Bone marrow (tissue), 2 donors: ENCODE measurements around the gene GRIK5.

Experiments
- DNase-seq, 2 donors: peaks; one replicate each; lab custom pipeline; 2025; lab: John Stamatoyannopoulos, UW

The GRIK5 gene

DNA sequence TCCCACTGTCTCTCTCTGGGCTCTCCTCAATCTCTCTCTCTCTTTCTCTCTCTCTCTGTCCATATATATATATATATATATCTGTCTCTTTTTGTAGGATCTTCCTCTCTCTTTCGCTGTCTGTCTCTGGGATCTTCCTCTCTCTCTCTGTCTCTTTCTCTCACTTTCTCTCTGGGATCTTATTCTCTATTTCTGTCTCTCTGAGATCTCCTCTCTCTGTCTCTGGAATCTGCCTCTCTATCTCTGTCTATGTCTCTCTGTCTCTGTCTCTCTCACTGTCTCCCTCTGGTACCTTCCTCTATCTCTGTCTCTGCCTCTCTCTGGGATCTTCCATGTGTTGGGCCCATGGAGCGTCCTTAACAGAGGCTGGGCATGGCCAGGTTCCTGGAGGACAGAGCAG is 79.4 kb downstream of the GRIK5 start:
- no peak for DNase-seq

DNA sequence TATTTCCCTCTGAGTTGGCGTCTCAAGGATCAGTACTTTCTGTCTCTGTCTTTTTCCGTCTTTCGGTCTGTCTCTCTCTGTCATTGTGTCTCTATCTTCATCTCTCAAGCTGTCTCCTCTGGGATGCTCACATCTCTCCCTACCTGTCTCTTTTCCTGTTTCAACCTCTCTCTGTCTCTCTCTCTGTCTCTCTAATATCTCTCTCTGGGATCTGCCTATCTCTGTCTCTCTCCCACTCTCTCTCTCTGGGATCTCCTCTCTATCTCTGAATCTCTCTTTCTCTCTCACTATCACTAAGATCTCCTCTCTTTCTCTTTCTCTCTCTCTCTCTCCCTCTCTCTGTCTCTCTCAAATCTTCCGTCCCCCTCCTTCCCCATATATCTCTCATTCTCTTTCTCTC is 80.0 kb downstream of the GRIK5 start:
- no peak for DNase-seq

DNA sequence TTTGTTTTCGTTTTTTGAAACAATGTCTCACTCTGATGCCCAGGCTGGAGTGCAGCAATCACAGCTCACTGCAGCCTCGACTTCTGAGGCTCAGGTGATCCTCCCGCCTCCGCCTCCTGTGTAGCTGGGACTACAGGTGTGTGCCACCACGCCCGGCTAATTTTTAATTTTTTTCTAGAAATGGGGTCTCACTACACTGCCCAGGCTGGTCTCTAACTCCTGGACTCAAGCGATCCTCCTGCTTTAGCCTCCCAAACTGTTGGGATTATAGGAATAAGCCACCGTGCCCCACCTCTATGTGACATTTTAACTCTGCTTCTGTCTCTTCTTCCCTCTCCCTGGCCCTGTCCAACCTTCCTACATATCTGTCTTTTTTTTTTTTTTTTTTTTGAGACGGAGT is 81.1 kb downstream of the GRIK5 start:
- no peak for DNase-seq

DNA sequence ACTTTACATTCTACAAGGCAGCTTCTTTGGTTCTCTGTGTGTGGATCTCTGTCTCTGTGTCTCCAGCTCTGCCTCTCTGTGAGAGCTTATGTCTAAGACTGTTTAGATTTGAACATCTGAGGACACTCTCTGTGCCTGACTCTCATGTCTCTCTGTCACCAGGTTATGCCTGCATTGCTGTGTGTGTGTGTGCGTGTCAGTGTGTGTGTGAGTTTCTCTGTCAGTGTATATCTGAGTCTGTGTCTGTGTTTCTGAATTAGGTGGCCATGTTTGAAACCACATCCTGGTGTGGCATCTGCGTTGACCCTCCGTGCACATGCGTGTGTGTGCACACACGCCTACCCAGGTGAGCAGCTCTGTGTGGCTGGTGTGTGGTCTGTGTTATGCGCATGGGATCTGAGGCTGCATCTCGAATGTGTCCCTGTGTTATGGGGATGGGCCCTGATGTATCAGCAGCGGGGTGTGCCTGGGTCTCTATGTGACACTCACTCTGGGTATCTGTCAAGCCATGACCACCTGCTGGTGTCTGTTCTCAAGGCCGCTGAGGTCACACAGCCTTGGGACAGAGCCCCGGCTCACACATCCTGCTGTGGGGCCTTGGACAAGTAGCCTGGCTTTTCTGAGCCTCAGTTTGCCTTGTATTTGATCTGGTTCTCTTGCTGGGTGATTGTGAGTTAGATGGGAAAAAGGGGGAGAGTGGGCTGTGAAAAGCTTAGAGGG is 82.7 kb downstream of the GRIK5 start:
- DNase-seq, result no peak

DNA sequence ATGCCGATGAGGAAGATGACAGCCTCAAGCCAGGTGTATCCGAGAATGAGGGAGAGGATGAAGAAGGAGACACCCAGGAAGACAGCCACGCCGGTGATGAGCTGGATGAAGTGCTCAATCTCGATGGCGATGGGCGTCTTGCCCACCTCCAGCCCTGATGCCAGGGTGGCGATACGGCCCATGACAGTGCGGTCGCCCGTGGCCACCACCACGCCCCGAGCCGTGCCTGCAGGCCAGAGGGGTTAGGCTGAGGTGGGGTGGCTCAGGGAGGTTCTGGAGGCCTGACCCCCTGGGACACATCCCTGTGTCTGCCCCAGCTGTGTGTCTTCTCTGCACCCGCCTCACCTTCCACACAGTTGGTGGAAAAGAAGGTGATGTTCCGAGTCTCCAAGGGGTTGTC is 85.0 kb downstream of the GRIK5 start:
- DNase-seq, result no peak

DNA sequence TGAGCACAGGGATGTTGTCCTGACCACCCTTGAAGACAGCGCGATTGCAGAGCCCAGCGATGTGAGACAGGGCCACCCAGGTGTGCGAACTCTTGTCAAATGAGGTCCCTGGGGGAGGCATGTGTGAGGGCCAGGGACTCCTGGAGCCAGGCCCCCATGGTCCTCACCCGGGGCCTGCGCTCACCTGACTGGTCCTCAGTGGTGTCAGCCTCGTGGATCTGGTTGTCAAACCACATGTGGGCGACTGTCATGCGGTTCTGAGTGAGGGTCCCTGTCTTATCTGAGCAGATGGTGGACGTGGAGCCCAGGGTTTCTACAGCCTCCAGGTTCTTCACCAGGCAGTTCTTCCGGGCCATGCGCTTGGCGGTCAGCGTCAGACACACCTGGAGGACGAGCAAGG is 88.3 kb downstream of the GRIK5 start:
- no peak for DNase-seq

DNA sequence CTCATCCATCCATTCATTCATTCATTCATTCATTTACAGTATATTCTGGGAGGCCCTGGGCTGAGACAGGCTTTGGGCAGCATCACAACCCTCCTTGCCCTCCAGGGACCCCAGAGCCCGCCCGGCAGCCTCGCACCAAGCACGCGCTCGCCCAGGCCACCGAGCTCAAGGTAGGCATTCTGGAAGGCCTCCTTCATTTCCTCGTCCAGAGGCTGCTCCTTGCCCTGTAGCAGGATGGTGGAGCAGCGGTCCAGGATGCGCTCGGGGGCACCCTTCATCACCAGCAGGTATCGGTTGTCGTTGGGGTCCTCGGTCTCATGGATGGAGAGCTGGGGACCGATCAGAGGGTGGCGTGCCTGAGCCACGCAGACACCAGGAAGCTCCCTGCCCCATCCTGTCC is 91.5 kb downstream of the GRIK5 start:
- no peak for DNase-seq

DNA sequence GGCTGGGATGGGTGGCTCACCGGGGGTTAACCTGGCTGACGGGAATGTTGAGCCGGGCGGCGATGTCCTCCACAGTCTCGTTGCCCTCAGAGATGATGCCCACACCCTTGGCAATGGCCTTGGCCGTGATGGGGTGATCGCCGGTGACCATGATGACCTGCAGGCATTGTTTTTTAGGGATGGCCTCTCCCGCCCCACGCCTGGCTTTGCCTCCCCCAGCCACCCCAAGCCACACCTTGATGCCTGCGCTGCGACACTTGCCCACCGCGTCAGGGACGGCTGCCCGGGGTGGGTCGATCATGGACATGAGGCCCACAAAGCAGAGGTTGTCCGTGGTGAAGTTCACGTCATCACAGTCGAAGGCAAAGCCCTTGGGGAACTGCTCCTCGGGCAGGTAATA is 92.1 kb downstream of the GRIK5 start:
- no peak for DNase-seq

DNA sequence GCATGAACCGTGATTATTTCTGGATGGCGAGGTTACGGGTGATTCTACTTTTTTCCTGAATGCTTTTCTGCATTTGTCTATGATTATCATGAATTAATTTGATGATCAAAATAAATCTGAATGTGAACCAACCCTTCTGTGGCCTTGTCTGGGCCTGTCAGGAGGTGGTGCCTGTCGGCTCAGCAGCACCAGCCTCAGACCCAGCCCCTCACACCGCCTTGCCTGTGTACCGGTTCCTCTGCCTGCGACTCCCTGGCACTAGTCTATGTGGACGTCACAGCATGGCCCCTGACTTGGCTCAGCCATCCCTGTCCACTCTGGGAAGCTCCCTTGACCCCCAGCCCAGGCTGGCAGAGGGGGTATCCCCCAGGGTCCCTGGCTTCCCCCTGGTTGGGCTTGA is 95.4 kb downstream of the GRIK5 start:
- no peak for DNase-seq

DNA sequence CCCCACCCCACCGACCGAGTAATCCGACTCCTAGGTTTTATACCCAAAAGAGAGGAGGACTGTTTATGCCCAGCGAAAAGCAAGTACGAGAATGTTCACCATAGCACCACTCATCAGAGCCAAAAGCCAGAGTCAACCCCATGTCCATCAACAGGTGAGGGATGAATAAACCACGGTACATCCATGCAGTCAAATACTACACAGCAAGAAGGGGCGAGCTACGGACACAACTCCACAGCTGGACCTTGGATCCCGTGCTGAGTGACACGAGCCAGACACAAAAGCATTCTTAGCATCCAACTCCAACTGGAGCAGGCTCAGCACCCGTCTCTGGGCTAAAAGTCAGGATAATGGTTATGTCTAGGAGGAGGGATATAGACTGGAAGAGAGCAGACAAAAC is 98.6 kb downstream of the GRIK5 start:
- DNase-seq, result no peak

DNA sequence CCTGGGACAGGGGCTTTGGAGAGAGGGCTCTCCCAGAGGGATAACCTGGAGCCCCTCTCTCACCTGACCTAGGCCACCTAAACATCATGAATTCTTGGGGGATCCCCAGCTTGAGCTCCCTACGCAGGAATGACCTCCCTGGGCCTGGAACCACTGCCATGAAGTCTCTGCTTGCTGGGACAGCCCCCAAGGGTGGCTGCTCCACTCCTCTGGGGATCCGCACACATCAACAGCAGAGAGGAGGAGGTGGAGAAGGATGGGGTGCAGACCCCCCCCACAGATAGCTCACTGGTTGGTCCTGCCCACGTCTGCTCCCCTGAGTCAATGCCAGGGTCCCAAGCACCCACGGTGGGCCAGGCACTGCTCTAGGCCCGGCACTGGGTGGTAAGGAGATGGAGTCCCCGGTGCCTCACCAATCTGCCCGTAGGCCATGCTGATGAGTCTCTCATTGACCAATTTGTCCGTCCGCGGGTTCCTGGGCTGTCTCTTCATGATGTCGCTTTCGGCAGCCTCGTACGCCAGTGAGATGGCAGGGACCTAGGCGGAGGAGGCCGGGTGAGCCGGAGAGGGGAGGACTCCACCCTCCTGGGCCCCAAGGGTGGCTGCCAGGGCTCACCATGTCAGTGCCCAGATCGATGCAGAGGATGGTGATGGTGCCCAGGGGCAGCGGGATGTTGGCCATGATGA is 100.1 kb downstream of the GRIK5 start:
- no peak for DNase-seq

DNA sequence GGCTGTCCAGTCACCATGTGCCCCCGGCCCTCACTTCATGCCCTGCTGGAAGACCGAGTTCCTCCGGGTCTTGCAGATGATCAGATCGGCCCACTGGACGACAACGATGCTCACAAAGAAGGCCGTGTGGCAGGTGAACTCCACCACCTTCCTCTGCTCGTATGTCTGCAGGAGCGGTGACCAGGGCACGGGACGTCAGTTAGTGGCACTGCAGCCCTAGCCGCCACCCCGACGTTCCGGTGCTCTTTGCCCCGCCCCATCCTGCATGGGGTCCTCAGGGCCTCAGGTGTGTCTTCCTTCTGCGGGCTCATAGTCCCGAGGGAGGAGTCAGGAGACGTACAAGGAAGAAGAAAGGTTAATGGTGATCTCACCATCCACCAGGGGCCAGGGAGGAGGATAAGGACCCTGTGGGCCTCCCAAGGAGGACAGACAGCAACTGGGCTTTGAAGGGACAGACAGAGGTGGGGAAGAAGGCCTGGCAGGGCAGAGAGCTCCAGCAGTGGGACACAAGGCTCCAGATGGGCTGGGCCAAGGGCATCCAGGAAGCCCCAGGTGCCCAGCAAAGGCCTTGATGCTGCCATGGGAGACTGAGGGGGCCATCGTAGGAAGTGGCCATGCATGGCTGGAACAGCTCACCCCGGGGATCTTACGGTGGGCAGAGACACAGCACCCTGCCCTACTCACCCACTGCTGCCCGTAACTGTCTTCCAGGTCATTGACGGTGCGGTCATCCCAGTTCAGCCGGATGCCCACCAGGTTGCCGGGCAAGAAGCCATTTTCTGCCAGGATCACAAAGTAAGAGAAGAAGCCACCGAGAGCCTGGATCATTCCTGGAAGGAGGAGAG is 101.0 kb downstream of the GRIK5 start:
- no peak for DNase-seq

DNA sequence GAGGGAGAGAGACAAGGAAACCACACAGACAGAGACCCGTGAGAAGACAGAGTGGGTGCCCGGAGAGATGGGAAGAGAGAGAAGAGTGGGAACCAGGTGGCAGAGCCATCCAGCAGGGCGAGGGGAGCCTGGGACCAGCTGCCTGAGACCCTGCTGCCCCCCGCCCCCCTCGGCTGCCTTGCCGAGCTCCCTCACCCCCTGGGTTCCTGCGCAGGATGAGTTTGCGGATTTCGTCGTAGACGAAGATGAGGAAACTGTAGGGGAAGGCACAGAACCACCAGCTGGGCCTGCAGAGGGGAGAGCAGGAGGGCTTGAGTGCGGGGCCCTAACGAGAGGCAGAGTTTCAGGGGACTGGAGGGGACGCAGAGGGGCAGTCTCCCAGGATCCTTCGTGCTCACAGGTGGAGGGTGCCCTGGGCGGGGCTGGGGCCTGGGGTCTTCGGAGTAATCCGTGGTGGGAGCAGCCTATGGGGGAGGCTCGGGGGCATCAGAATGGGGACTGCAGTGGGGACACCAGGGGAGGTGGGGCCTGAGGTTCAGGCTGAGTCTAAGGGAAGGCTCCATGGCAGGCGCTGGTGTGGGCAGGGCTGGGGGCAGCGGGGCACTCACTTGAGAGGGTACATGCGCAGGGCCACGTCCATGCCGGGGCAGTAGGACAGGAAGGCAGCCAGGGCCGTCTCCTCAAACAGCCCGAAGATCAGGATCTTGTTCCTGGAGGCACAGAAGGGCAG is 102.8 kb downstream of the GRIK5 start:
- peak; percentile 11 to 66 for DNase-seq

DNA sequence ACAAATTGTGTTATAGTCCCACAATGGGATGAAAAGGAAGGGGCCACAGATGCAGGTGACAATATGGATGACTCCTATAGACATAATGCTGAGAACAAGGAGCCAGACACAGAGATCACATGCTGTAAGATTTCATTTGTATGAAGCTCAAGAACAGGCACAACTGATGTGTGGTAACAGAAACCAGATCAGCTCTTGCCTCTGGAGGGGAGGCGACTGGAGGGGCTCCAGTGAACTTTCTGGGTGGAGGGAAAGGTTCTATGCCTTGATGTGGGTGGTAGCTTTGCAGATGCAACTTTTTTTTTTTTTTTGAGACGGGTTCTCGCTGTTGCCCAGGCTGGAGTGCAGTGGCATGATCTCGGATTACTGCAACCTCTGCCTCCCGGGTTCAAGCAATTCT is 104.9 kb downstream of the GRIK5 start:
- no peak for DNase-seq

DNA sequence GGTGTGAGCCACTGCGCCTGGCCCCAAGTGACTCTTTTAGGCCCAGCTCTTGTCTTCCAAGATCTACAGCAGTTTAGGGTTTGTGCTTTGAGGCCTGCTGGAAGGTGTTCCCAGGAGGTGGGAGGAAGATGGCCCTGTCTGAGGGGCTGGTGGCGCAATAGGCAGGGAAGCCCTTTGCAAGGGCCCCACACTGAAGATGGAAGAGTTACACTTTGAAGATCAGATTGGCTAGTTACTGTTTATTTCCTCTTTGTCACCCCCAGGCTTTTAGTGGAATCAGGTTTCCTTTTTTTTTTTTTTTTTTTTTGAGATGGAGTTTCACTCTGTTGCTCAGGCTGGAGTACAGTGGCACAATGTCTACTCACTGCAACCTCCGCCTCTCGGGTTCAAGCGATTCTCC is 109.0 kb downstream of the GRIK5 start:
- peak in 1 of 2 donors; percentile 36 for DNase-seq

DNA sequence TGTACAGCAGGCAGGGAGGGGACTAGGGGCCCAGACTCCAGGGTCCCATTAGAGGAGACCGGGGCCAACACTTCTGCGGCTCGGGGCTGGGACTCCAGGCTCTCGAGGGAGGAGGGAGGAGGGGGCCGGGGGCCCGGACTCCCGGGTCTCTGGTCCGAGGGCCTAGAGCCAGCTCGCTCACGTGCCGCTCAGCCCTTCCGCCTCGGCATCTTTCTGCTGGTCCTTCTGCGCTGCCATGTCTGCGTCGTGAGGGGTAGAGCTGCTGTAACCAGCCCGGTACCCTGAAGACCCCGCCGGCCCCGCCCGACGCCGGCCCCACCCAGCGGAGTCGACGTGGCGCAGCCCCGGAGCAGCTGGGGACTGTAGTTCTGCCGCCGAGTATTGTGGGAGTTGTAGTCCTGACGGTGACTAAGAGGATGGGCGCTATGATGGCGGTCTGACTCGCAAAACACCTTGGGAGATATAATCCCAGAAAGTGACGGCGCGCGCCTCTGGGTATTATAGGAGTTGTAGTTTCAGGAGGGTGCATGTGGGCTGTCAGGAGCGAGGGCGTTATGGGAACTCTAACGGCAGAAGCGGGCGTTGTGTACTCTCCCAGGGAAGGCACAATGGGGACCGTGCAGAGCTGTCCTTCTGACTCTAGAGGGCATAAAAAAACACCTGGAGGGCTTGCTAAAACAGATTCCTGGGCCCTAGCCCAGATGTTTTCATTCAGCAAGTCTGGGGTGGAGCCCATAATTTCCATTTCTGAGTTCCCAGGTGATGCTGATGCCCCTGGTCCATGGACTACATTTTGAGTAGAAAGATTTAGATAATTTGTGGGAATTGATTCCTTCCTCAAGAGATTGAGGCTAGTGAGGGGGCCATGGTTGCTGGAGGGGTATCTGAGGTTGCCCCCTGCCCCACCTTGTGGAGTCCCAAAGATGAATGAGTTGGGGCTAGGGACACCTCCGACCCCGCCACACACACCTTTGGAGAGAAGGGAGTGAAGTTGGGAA is 110.7 kb downstream of the GRIK5 start, which contains the start of gene RABAC1:
RABAC1 (minus strand) TSS at position 266 of the 998 bp plus-strand sequence; CDS start at position 237, 29 bp downstream.
- peak; percentile 55 to 92 for DNase-seq

DNA sequence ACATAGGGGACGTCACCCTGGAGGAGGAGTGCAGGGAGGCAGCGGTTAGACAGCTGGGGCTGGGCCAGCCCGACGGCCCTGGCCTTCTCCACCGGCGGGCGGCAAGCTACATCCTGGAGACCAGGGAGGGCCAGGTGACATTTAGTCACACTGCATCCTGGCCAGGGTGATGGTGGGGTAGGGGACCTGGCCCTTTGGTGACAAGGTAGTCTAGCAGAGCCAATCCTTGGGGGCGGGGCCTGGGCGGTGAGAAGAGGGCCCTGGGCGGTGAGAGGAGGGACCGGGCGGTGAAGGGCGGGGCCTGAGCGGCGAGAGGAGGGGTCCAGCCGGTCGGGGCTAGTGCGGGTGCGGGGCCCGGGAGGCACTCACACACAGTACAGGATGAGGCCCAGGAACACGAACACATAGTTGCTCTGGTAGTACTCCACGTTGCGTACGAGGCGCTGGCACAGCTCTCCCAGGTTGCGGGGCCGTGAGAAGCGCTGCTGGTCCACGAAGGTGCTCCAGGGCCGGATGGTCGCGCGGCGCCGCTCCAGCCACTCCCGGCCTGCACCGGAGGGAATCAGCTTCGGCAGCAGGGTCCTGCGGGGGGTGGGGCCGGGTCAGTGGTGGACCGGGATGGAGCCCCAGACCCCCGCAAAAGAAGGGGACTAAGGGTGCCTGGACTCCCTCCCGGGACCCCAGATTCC is 111.5 kb downstream of the GRIK5 start:
- peak in 1 of 2 donors; percentile 39 for DNase-seq

DNA sequence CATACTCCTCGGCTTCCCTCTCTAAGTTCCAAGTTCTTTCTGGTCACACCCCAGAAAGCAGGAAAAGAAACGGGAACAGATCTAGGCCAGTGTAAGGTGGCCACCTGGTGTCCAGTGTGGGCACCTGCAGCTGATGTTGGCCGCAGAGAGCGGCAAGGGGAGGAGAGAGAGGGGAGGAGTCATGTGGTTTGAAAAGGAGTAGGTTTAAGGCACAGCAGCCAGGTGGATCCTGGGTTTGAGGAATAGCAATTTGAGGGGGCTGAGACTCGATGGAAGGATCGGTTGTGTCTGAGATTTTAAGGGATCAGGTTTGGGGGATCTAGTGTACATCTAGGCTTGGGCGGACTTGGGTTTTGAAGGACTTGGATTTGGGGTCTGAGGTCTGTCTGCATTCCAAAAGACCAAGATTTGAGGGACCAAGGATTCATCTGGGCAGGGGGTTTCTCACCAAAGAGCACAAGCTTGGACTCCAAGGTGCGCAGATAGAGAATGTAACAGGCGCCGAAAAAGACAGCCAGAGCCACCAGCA is 112.1 kb downstream of the GRIK5 start:
- DNase-seq, result peak in 1 of 2 donors; percentile 38

DNA sequence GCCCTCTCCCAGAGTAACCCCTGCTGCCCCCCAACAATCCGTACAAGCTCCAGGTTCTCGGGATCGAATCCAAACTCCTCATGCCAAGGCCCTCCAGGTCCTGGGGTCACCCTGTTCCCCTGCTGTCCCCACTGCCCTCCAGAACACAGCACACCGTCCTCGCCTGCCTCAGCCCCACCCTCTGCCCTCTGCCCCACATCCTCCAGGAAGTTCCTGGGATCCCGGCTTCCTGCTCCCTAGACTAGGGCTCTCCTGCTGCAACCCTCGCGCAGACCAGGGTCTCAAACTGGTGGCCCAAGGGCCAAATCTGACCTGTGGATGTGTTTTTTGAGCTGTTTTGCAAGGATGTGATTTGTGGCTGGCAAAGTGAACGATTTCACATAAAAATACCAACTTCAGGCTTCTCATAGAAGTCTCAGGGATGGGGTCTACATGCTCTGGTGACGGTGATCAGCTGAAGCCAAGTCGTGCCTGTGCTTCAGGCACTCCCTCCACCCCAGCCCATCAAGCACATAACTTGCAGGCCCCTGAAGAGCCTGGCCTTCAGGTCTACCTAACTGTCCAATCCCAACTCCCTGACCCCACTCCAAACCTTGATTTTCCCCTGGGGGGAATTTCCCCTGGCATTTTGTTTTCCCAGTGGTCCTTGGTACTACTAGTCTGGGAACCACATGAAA is 112.7 kb downstream of the GRIK5 start:
- no peak for DNase-seq
